Stimulated activated CD4-positive, alpha-beta T cell treated with anti-CD3 and anti-CD28 coated beads, Interleukin-4, amount 100 ng/mL, for 24 hours (primary cell): ENCODE data around the gene ITK.

ENCODE experiments used
- DNase-seq: peaks from one replicate; pipeline ENCODE4 v3.0.0-alpha.2; 2020

ITK gene

GRCh38 chr5:157284458-157285212 is 104.0 kb downstream of the ITK start:
- no peak for DNase-seq

- DNase-seq = no peak
These were observed 104.8 kb downstream of the ITK start for GRCh38 chr5:157285310-157286035.

GRCh38 chr5:157286761-157287211 is 106.1 kb downstream of the ITK start:
- DNase-seq = no peak

DNA sequence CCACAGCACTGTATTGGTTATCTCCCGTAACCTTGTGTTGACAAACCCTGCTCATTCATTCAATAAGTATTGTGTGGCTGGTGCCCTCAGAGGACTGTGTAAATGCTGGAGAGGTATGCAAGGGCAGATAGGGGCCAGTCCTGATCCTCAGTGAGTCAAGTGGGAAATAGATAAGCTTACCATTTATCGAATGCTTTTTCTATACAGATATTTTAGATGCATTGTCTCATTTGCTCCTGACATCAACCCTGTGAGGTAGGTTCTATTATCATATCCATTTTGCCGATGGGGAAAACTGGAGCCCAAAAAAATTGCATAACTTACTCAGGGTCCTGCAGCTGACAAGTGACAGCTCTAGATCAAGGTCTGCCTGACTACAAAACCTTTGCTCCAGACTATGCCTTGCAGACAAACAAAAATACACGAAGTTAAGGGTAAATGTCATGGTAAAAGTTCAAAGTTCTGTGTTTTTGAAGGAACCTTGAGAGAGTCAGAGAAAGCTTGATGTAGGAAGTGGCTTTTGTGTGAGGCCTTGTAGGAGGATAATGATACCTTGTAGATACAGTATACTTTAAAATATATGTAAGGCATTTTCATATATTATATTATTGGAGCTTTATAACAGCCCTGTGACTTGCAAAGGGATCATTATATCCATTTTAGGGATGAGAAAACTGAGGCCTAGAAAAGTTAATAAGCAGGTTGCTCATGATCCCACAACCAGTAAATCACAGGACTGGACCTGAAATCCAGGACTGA is 107.9 kb downstream of the ITK start:
- DNase-seq = no peak

DNA sequence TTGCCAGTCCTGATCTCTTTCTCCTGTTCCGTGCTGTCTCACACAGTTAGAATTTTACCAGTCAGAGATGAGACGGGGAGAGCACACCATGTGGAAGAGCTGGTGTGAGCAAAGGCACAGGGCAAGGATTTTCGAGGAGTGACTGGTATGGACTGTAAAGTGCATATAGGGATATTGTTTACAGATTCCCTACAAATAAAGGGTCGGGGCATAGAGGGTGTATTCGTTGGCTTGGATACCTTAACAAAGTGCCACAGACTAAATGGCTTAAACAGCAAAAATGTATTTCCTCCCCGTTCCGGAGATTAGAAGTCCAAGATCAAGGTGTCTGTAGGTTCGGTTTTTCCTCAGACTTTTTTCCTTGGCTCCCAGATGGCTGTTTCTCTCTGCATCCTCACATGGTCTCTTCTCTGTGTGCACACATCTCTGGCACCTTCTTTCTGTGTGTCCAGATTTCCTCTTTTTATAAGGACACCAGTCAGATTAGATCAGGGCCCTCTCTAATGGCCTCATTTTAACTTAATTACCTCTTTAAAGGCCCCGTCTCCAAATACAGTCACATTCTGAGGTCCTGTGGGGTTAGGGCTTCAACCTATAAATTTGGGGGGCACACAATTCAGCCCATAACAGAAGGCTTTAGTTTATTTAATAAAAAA is 108.7 kb downstream of the ITK start:
- no peak for DNase-seq

GRCh38 chr5:157290156-157290980 is 109.7 kb downstream of the ITK start:
- DNase-seq = no peak

DNA sequence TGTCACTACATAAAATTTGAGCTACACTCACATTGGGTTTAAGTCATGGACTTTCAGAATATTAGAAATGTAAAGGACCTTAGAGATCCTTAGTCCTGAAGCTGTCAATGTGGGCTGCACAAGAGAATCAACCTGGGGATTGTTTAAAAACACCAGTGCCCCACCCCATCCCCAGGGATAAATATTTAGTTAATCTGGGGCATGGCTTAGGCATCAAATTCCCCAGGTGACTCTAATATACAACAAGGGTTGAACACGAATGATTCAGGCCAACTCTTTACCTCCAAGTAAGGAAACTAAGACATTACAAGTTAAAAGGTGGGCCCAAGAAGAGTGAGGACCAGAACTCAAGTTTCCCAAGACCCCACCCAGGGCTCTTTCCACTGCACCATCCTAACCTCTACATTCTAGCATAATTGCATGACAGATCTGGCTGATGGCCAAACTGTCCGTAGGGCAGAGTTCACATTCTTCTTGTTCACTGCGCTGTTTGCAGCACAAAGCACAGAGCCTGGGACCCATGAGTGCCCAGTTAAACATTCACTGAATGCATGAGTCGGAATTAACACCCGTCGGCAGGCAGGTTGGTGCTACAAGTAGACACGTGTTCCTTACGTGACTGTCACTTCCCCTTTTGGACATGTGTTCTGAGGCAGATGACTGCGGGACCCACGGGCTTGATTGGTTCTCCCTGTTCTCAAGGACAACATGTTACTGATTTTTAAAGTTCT is 110.5 kb downstream of the ITK start:
- DNase-seq = no peak

DNA sequence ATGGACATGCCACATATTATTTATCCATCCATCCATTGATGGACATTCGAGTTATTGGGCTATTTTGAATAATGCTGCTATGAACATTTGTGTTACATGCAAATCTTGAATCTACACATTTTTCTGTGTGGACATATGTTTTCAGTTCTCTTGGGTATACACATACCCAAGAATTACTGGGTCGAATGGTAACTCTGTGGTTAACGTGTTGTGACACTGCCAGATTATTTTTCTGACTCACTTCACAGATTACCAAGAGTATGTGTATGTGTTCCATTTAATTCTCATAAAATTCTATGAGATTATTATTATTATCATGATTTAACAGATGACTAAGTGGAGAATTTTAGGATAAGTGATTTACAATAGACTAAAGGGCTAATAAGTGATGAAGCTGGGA is 112.0 kb downstream of the ITK start:
- DNase-seq = no peak

DNA sequence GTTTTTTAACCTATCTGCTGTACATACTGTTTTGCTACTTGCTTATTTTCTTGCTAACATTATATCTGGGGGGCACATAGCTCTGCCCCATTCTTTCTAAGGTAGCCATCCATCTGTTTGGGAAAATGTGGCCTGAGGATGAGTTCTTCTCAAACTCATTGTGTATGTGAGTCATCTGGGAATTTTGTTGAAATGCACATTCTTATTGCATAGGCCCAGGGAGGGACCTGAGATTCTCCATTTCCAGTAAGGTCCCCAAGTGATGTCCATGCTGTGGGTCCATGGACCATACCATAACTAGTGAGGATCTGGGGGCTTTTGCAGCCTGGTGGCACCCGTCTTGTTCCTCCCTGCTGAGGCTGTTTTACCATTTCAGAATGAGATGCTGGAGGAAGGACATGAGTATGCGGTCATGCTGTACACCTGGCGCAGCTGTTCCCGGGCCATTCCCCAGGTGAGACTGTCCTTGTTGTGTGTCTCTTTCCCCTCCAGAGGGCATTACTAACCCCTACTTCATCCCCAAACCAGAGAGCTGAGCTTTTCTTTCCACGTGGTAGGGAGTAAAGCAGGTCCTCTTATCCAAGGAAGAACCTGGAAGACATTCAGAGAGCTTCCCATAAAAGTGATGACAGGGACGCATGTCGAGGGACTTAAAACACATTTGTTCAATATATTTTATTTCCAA is 113.9 kb downstream of the ITK start:
- DNase-seq = no peak

GRCh38 chr5:157295247-157295646 is 114.6 kb downstream of the ITK start:
- no peak for DNase-seq

GRCh38 chr5:157300564-157300963 is 119.9 kb downstream of the ITK start:
- DNase-seq = no peak

DNA sequence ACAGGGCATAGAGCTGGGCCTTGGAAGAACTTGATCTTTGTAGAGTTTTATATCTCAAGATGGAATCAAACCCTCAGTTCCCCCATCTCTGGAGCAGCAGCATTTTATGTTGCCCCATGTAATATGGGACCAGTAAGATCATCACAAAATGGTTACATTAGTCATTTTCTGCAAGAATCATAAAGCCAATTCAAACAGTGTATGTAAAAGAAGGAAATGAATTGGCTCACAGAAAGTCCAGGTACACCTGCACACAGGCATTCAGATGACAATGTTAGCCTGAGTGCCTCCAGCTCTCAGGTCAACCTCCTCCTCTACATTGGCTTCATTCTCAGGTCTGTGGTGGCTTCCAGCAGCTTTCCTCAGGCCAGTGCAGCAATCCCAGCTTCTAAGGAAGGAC is 120.4 kb downstream of the ITK start:
- DNase-seq = no peak

- DNase-seq = no peak
These were observed 122.4 kb downstream of the ITK start for GRCh38 chr5:157303023-157303422.

DNA sequence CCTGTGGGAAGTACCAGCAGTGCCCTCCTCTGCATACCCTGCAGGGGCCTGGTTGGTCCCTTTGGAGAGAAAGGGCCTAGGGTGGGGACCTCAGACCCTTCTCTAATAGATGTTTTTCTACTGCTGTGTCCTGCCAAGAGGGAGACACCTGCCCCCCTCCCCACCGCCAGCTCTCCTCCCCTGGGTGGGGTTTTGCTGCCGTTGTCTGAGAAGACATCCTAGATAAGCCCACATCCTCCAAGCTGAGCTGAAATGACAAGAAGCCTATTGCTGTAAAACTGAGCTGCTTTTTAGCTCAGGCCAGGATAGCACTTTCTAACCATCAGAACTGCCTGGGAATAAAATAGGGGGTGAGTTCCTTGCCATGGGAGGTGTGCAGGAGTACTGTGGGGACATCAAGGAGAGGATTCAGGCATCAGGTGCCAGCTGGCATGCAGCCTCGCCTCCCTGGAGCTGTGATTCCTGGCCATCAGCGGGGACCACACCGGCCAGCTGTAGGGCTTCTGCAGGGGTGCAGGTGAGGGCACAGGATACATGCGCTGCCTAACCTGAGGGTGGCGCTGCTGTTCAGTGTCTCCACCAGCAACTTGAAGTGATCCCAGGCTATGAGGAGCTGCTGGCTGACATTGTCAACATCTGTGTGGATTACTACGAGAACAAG is 123.2 kb downstream of the ITK start:
- peak; percentile 55 for DNase-seq
